Measurements from ENCODE around the gene CYP2C9. TPM values are rescaled to one million over a fixed set of nuclear protein-coding genes. Genes with fewer than 3 reads are reported as not detected.
"Not testable (repeated sequence)": the region's sequence is repeated elsewhere in the genome, so short reads cannot be mapped to it uniquely, and the experiment has no call there.

Gene CYP2C9
- polyA plus RNA-seq, 2 of the 4 experiments (the other 2 are of a cell fraction), result 0.10 to 0.12 TPM

- no peak for TF ChIP-seq HMGXB4 (CRISPR knock-in tag; IDR thresholded peaks at IDR 0.05; ENCODE audit: borderline replicate concordance)
- no peak for TF ChIP-seq ESRRA (IDR thresholded peaks at IDR 0.05; ENCODE audit: borderline replicate concordance, low read length)
- TF ChIP-seq JUNB (IDR thresholded peaks at IDR 0.05), result no peak
- TF ChIP-seq USF2 (IDR thresholded peaks at IDR 0.05), result no peak
- TF ChIP-seq, protein P1, sequence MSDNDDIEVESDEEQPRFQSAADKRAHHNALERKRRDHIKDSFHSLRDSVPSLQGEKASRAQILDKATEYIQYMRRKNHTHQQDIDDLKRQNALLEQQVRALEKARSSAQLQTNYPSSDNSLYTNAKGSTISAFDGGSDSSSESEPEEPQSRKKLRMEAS (IDR thresholded peaks at IDR 0.05), result no peak
- TF ChIP-seq HES2 (IDR thresholded peaks at IDR 0.05), result no peak
Observed at GRCh38 chr10:94936721-94937120, 1.7 kb upstream of the CYP2C9 start (continued).

GRCh38 chr10:94943432-94944103, 5.1 kb downstream of the CYP2C9 start:
- FAIRE-seq; POLR2A ChIA-PET; H3K4me3 ChIP-seq; H3K9me3 ChIP-seq; H3K27ac ChIP-seq; DNase-seq (ENCODE audit: low read depth in 1 of 2, low spot score in 1 of 2); H3K4me1 ChIP-seq; H3K4me2 ChIP-seq; ATAC-seq; CTCF ChIA-PET; TF ChIP-seq FOSL2 (IDR thresholded peaks at IDR 0.05): not testable (repeated sequence)
- 0 out of 2 replicates have a peak, but pooled peaks have one; percentile 14 for TF ChIP-seq FOSL2 (CRISPR knock-in tag; IDR thresholded peaks at IDR 0.05)
- WGBS (ENCODE audit: missing lambda C conversion rate), result 65% methylated on average over 5 of the region's 5 CpGs

DNA sequence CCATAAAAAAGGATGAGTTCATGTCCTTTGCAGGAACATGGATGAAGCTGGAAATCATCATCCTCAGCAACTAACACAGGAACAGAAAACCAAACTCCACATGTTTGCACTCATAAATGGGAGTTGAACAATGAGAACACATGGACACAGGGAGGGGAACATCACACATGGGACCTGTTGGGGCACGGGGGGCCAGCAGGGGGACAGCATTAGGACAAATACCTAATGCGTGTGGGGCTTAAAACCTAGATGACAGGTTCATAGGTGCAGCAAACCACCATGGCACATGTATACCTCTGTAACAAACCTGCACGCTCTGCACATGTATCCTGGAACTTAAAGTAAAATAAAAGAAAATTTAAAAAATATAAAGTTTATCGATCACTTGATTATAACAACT, 7.7 kb downstream of the CYP2C9 start:
- ATAC-seq; H3K9me3 ChIP-seq; FAIRE-seq; H3K4me1 ChIP-seq; H3K27ac ChIP-seq; POLR2A ChIA-PET; DNase-seq (ENCODE audit: low read depth in 1 of 2, low spot score in 1 of 2); H3K4me3 ChIP-seq; H3K4me2 ChIP-seq: not testable (repeated sequence)
- CTCF ChIA-PET, result interaction anchor here (1.9 kb wide), 1 partner anchor 17 kb away, joined by 7 read pairs; no protein-coding TSS in a partner anchor
- 71% methylated on average over 4 of the region's 4 CpGs for WGBS (ENCODE audit: missing lambda C conversion rate)

DNA sequence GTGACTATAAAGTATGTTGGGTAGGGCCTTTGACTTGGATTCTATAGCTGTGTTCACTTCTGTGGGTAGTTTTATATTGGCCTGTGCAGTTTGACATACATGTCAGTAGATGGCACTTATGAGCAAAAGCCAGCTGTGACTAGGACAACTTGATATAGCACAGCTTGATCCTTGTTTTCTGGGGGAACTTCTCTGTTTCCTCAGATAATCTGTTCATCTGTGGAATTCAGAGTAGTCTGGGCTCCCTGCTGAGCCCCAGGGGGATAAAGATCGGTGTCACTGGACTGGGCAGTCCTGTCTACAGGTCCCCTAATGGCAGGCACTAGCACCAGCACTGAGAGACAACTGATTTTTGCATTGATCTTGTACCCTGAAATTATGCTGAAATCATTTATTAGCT, 25.4 kb downstream of the CYP2C9 start:
- DNase-seq (ENCODE audit: low read depth in 1 of 2, low spot score in 1 of 2) (peak; percentile 19 to 68), ATAC-seq (peak; percentile 95 to 96), FAIRE-seq (peak; percentile 98)
- H3K4me2 ChIP-seq, result no peak overlapping the region
- TF ChIP-seq ESRRA (IDR thresholded peaks at IDR 0.05; ENCODE audit: borderline replicate concordance, low read length), result no peak
- TF ChIP-seq REST (IDR thresholded peaks at IDR 0.05), result no peak
- TF ChIP-seq HOXB5 (CRISPR knock-in tag; IDR thresholded peaks at IDR 0.05), result no peak
- no peak for TF ChIP-seq ZC3H11A (IDR thresholded peaks at IDR 0.05)
- no peak for TF ChIP-seq TFCP2L1 (CRISPR knock-in tag; IDR thresholded peaks at IDR 0.05)
- TF ChIP-seq RAD21 (conservative IDR thresholded peaks at IDR 0.05 in 1 of 2, IDR thresholded peaks at IDR 0.05 in 1 of 2), result peak; percentile 50 to 64
- TF ChIP-seq SMC3 (IDR thresholded peaks at IDR 0.05), result peak; percentile 58
- TF ChIP-seq FOSL2 (IDR thresholded peaks at IDR 0.05), result no peak
- no peak for TF ChIP-seq FOSL2 (CRISPR knock-in tag; IDR thresholded peaks at IDR 0.05)
- no peak for TF ChIP-seq PBX3 (IDR thresholded peaks at IDR 0.05)
- peak; percentile 63 for TF ChIP-seq CTCF (IDR thresholded peaks at IDR 0.05)
- WGBS (ENCODE audit: missing lambda C conversion rate), result 0% methylated on average over 1 of the region's 1 CpG
- H3K4me3 ChIP-seq, result no peak overlapping the region
- POLR2A ChIA-PET, result interaction anchor here (0.5 kb wide), 1 partner anchor 676 kb away, joined by 6 read pairs; no protein-coding TSS in a partner anchor
- CTCF ChIA-PET, result interaction anchor here (0.5 to 1.7 kb wide), 9 partner anchors 11 to 402 kb away, joined by 3 to 7 read pairs (median 3); no protein-coding TSS in a partner anchor
- H3K9me3 ChIP-seq, result 0 out of 3 replicates have a peak, but pooled peaks cover 4% of the 10 kb centered on the region
- no peak overlapping the region for H3K27ac ChIP-seq
- no peaks in the 10 kb centered on the region for H3K4me1 ChIP-seq
